K562 (cell line): Measurements from ENCODE around the gene CLEC4F. TPM values are rescaled to one million over a fixed set of nuclear protein-coding genes. Genes with fewer than 3 reads are reported as not detected.

Experiments
- ATAC-seq: fragments of 200-7000 bp; cut with Tn5 transposase; 3 replicates; pipeline ENCODE4 v1.9.1; 2020; ENCODE audit warnings: moderate library complexity
- BruUV-seq: library from RNA; stranded (reverse); fragments of 400-500 nt; replicated peaks from 2 replicates; lab custom pipeline; 2021; lab: Mats Ljungman, UMichigan
- CTCF ChIA-PET: fragments of 300-600 bp; formaldehyde crosslinking; extraction: SDS; loops from one replicate; lab custom pipeline; 2021; ENCODE audit warnings: low intra/inter-chr PET ratio; lab: Yijun Ruan, JAX
- POLR2A ChIA-PET: fragments of 300-600, 350-650 bp; sonication (Branson Sonifier 250); formaldehyde crosslinking; extraction: SDS; loops from one replicate; lab custom pipeline; 2021; ENCODE audit warnings: antibody characterized with exemption, inconsistent platforms; lab: Yijun Ruan, JAX
- DNase-seq, 4 experiments: peaks; one replicate each; pipeline versions ENCODE4 v3.0.0 to v3.0.0-alpha.2; 2011 to 2018; ENCODE audit warnings: low spot score in 3 of 4, mixed read lengths in 3 of 4; ENCODE audit errors: extremely low read depth in 1 of 4
- FAIRE-seq: peaks from 2 replicates; lab custom pipeline; 2011; peaks lifted over from hg19 to GRCh38; lab: Jason Lieb, UNC
- H2AFZ ChIP-seq: 2 replicates; pipeline ENCODE4 v1.6.0; 2011; ENCODE audit warnings: low read depth, low read length, control low read depth, inconsistent platforms
- H3K27ac ChIP-seq: fragments of 200-600 bp; 3 replicates; pipeline ENCODE4 v1.8.0; 2011; ENCODE audit warnings: low read depth, mild to moderate bottlenecking, control low read depth, inconsistent platforms, low read length, moderate library complexity, mixed read lengths; ENCODE audit errors: extremely low read depth
- H3K27me3 ChIP-seq, 2 experiments: fragments of 300-600 bp in 1 of 2; 2 replicates in 1 of 2; 3 replicates in 1 of 2; pipeline versions ENCODE4 v1.6.0 to v1.8.0; 2011; ENCODE audit warnings: inconsistent platforms in 2 of 2, low read length in 2 of 2, mild to moderate bottlenecking in 1 of 2, mixed read lengths in 1 of 2, moderate library complexity in 1 of 2; ENCODE audit not compliant: control insufficient read depth in 2 of 2, insufficient read depth in 2 of 2
- H3K36me3 ChIP-seq: fragments of 300-600 bp; 3 replicates; pipeline ENCODE4 v1.8.0; 2011; ENCODE audit warnings: mild to moderate bottlenecking, low read length, inconsistent platforms; ENCODE audit not compliant: control insufficient read depth, insufficient read depth
- H3K4me1 ChIP-seq, 2 experiments: fragments of 200-600 bp in 1 of 2; replicated peaks in 1 of 2; 2 replicates in 1 of 2; 3 replicates in 1 of 2; pipeline versions ENCODE4 v1.5.1 to v1.8.0; 2011; ENCODE audit warnings: inconsistent platforms in 2 of 2, low read length in 2 of 2, mild to moderate bottlenecking in 1 of 2, mixed read lengths in 1 of 2, moderate library complexity in 1 of 2; ENCODE audit not compliant: control insufficient read depth in 2 of 2, insufficient read depth in 2 of 2
- H3K4me2 ChIP-seq: 2 replicates; pipeline ENCODE4 v1.6.1; 2011; ENCODE audit warnings: low read length, control low read depth, inconsistent platforms, mixed read lengths; ENCODE audit not compliant: insufficient read depth
- H3K4me3 ChIP-seq: fragments of 200-600 bp; sonication (generic), shearing (Covaris generic); 2 replicates; pipeline ENCODE4 v1.5.1; 2016; ENCODE audit warnings: control low read depth, inconsistent platforms
- H3K79me2 ChIP-seq: fragments of 200-600 bp; 3 replicates; pipeline ENCODE4 v1.8.0; 2011; ENCODE audit warnings: low read length, inconsistent platforms; ENCODE audit not compliant: control insufficient read depth, insufficient read depth
- H3K9ac ChIP-seq, 2 experiments: 2 replicates each; pipeline versions ENCODE4 v1.6.0 to v1.6.1; 2011; ENCODE audit warnings: low read depth in 2 of 2, low read length in 2 of 2, control low read depth in 1 of 2, inconsistent platforms in 1 of 2, mild to moderate bottlenecking in 1 of 2, mixed read lengths in 1 of 2; ENCODE audit not compliant: insufficient read depth in 1 of 2
- H3K9me1 ChIP-seq: one replicate; pipeline ENCODE4 v1.6.0; 2011; ENCODE audit warnings: inconsistent platforms, mild to moderate bottlenecking, low read length, moderate library complexity; ENCODE audit not compliant: control insufficient read depth, insufficient read depth
- H3K9me3 ChIP-seq: replicated peaks from 2 replicates; pipeline ENCODE4 v1.5.1; 2011; ENCODE audit warnings: low read depth, low read length, inconsistent platforms; ENCODE audit not compliant: control insufficient read depth, insufficient read depth
- H4K20me1 ChIP-seq: replicated peaks from 2 replicates; pipeline ENCODE4 v1.6.1; 2011; ENCODE audit warnings: low read length, inconsistent platforms, mixed read lengths; ENCODE audit not compliant: control insufficient read depth, insufficient read depth
- CCAR2 ChIP-seq: fragments of 200-400 bp; formaldehyde crosslinking; IDR thresholded peaks from 2 replicates; pipeline ENCODE4 v1.6.1; 2017; ENCODE audit warnings: mild to moderate bottlenecking, low read depth, low read length
- DEAF1 ChIP-seq: fragments of 450-650 bp; formaldehyde crosslinking; IDR thresholded peaks from 2 replicates; pipeline ENCODE4 v1.4.0; 2020; ENCODE audit warnings: mild to moderate bottlenecking, moderate library complexity
- HBP1 ChIP-seq: fragments of 450-650 bp; formaldehyde crosslinking; IDR thresholded peaks from 2 replicates; pipeline ENCODE4 v1.4.0; 2022; ENCODE audit warnings: missing genetic modification characterization
- HNRNPLL ChIP-seq: fragments of 200-400 bp; formaldehyde crosslinking; IDR thresholded peaks from 2 replicates; pipeline ENCODE4 v1.6.1; 2017; ENCODE audit warnings: low read length, low read depth, mild to moderate bottlenecking; ENCODE audit not compliant: poor library complexity, severe bottlenecking
- PRPF4 ChIP-seq: fragments of 200-400 bp; formaldehyde crosslinking; IDR thresholded peaks from one replicate; pipeline ENCODE4 v1.6.1; 2017; ENCODE audit warnings: low read length, low read depth, mild to moderate bottlenecking; ENCODE audit not compliant: insufficient read depth, poor library complexity, severe bottlenecking
- TAL1 ChIP-seq: fragments of 450-650 bp; IDR thresholded peaks from 2 replicates; pipeline ENCODE4 v1.6.1; 2016; ENCODE audit warnings: mild to moderate bottlenecking
- ZKSCAN3 ChIP-seq: fragments of 250-450 bp; sonication (Bioruptor Pico); IDR thresholded peaks from 2 replicates; pipeline ENCODE4 v1.4.0; 2020
- ZNF655 ChIP-seq: fragments of 250-450 bp; sonication (Bioruptor Pico); IDR thresholded peaks from 2 replicates; pipeline ENCODE4 v1.5.0; 2021
- WGBS: fragments of 100-300 bp; shearing (Covaris generic); methylation state at CpG from one replicate; pipeline ENCODE4 v1.1.6; 2016; ENCODE audit warnings: low coverage, mixed read lengths; ENCODE audit not compliant: insufficient coverage; ENCODE audit errors: missing lambda C conversion rate; 5-methylcytosine and 5-hydroxymethylcytosine counted together
- in situ Hi-C: fragments of 300-500 bp; cut with MboI; formaldehyde crosslinking; loops from 4 replicates; pipeline ENCODE4 v1.15.0; 2018; ENCODE audit warnings: inconsistent platforms, mixed read lengths
- intact Hi-C: fragments of 100-400 bp; cut with micrococcal nuclease; formaldehyde crosslinking; loops from 2 replicates; pipeline ENCODE4 v1.14.2; 2022
- polyA plus RNA-seq, 8 experiments: library from polyadenylated mRNA; depleted of rRNA in 4 of 8; stranded (reverse) in 5 of 8; unstranded in 3 of 8; fragments of >200 nt; fragmentation: Nextera tagmentation in 2 of 8; fragmentation: Illumina TruSeq in 1 of 8; extraction: Ambion mirVana in 2 of 8; extraction: Trizol in 1 of 8; gene quantifications; 2 replicates each; pipeline versions ENCODE4 v1.2.1 to v1.2.3, GENCODE V29; 2011 to 2014; ENCODE audit warnings: inconsistent platforms in 1 of 8, missing spikeins in 1 of 8
- total RNA-seq, 7 experiments: library from RNA; depleted of rRNA in 6 of 7; stranded (reverse); fragments of >200 nt in 6 of 7; fragmentation: Illumina TruSeq in 2 of 7; extraction: Trizol in 2 of 7; gene quantifications; 2 replicates each; pipeline versions ENCODE4 v1.2.1 to v1.2.3, GENCODE V29; 2011 to 2021; ENCODE audit warnings: low replicate concordance in 1 of 7

Gene CLEC4F
- total and polyA plus RNA-seq, 9 of the 15 experiments (the other 6 are each of a cell fraction or from before 2014, with no cell fraction given), result not detected

- no peak for TF ChIP-seq HBP1 (CRISPR knock-in tag)
- TF ChIP-seq TAL1, result peak; percentile 51
- TF ChIP-seq HNRNPLL, result no peak
- no peak for TF ChIP-seq DEAF1
- TF ChIP-seq ZNF655 (CRISPR knock-in tag), result no peak
- no peak for TF ChIP-seq ZKSCAN3 (CRISPR knock-in tag)
Measured at GRCh38 chr2:70835643-70836042, 15.2 kb upstream of the CLEC4F start, which contains the start of gene CD207 (continued).

GRCh38 chr2:70834881-70835280 is 14.5 kb upstream of the CLEC4F start:
- POLR2A ChIA-PET, result interaction anchor here (0.6 kb wide), 1 partner anchor 79 kb away, joined by 3 read pairs; no protein-coding TSS in a partner anchor

More at GRCh38 chr2:70834881-70835280, 14.5 kb upstream of the CLEC4F start:
- Histone ChIP-seq H3K9me3 (no peaks in the 10 kb centered on the region), H3K79me2 (no peaks in the 10 kb centered on the region), H3K36me3 (no peaks in the 10 kb centered on the region), H3K27ac (no peak overlapping the region), H3K4me3 (no peak overlapping the region), H2AFZ (no peak overlapping the region), H3K9me1 (no peaks in the 10 kb centered on the region), H3K9ac (no peak overlapping the region), H3K4me2 (no peak overlapping the region), H3K27me3 (peaks cover 29 to 70% of the 10 kb centered on the region in 2 experiments), H3K4me1 (no peaks in the 10 kb centered on the region; a peak in 2 of 5 replicates), H4K20me1 (0 out of 2 replicates have a peak, but pooled peaks cover 4% of the 10 kb centered on the region)
- in situ Hi-C loops, result no loop called here
- no TSS peak for BruUV-seq
- TF ChIP-seq PRPF4, result no peak
- no peak for TF ChIP-seq CCAR2
- FAIRE-seq, result no peak
- DNase-seq, result no peak
- 2% methylated on average over 4 of the region's 4 CpGs for WGBS
- ATAC-seq, result no peak
- intact Hi-C loops, result no loop called here
- CTCF ChIA-PET, result no interaction called here
